ENCODE measurements around the gene ALCAM.

GRCh38 chr3:105349684-105350387 lies 16.9 kb upstream of the ALCAM start:
- TF ChIP-seq CTCF (IDR thresholded peaks at IDR 0.05) (no peak), POLR2AphosphoS5 (IDR thresholded peaks at IDR 0.05) (no peak)
